ENCODE measurements around the gene SMIM43.

SMIM43 gene

DNA sequence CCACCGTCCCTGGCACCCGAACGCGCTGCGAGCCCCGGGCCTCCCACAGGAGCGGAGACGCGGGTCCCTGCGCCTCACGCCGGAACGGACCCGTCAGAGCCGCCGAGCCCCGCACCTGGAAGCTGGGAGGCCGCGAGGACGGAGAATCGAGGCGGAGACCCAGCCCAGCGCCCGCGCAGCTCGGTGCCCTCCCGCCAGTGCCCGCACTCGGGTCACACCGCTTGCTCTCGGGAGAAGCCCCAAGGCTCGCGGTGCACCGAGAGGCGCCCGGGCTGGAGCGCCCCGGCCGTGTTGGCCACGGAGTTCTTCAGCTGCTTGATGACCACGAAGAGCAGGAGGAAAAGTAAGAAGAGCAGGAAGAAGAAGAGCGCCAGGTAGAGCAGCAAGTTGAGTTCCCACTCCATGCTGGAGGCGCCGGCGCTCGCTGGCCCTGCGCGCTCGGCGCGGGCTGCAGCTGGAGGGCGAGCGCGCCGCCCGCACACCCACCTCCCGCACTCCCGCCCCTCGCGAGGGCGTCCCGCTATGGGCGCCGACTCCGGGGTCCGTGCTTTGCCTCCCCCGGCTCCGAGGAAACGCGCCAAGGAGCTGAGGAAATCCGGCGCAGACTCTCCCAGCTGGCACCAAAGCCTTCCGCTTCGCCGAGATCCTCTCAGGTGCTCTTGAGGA is at the start of gene SMIM43:
TSS of gene SMIM43 (minus strand) at position 463 of the 666 bp plus-strand sequence. CDS start at position 404, 59 bp downstream.
- DNase-seq (ENCODE audit: low read depth, low spot score), result peak; percentile 61

DNA sequence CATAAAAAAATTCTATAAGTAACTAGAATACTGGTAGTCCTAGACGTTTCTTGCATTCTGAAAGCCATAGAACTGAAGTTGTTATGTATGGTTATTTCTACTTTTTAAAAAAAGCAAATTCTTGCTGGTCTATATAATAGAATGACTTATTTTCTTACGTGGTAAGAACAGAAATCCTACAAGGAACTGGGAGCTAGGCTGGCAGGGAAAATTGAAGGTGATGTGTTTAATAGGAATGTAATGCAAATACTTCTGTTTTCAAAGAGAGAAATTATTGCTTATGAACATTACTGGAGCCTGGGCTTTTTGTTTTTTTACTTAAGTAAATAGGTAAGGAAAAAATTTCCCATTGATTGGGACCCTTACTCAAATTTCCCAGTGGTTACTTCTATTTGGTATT is 49.8 kb upstream of the SMIM43 start:
- no peak for DNase-seq (ENCODE audit: low read depth, low spot score)

DNA sequence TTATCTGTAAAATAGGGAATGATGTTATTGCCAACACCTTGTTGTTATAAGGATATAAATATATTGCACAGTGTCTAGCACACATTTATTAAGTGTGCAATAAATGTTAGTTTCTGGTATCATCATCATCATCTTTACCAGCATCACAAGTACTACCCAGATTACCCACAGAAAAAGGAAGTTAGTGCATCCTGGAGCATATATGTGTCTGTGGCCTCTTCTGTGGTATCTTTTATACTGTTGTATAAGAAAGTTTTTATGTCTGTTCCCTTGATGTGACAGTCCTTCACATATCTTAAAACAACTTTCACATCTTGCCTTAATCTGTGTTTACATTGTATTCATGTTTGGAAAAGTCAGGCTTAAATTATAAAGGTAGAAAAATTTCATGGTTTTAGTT is 46.2 kb upstream of the SMIM43 start:
- DNase-seq (ENCODE audit: low read depth, low spot score), result no peak

DNA sequence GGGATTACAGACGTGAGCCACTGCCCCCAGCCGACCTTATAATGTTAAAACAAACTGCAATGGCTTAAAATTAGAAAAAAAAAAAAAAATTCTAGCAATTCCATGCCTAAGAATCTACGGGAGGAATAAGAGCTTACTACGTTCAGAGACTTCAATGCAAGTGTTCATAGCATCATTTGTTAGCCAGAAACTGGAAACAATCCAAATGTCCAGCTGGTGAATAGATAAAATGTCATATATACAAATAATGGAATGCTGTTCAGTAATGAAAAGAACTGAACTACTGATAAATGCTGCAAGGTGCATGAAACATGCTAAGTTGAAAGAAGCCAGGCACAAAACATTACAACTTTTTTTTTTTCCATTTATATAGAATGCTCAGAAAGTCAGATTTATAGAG is 41.4 kb upstream of the SMIM43 start:
- DNase-seq (ENCODE audit: low read depth, low spot score), result no peak

DNA sequence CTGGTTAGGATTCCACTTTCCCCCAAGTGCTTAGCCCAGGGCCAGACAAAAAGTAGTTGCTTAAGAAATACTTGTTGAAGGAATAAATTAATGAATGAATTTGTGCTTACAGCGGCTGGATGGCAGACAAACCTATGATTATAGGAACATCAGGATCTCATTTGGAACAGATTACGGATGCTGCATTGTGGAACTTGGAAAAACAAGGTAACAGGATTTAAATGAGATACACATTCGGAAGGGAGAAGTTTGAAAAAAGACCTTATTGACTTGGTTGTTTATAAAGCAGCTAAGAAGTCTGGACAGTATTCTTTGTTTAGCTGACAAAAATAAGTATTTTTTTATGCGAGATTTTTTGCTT is 36.7 kb upstream of the SMIM43 start:
- DNase-seq (ENCODE audit: low read depth, low spot score), result no peak

DNA sequence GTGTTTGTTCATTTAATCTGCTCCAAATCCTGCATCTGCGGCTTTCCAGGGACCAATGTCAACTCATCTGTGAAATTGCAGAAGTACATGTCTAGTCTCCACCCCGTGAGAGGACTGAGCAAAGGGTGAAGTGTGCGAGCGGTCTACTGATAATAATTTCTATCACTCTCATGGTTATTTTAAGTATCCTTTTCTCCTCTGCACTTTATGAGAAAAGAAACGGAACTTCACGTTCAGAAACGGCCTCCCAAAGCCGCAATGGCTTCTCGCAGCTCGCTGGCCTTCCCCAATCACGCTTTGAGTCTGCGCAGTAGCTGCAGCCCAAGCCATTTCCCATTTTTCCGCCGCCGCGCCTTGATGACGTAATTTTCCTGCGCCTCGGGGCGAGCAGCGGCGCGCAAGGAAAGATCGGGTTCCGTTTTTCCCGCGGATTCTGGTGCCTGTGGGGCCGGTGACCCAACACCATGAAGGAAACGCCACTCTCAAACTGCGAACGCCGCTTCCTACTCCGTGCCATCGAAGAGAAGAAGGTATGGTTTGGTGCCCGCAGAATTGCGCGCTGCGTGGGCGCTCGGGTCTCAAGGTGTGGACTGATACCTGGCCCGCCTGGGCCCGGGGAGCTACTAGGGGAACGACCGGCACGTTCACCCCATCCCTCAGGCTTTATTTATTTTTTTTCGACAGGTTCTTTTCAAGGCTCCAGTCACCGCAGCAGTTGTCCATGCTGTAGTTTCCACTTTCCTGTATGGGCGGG is 36.2 kb upstream of the SMIM43 start, which contains the start of gene EXOSC9:
TSS of gene EXOSC9 (plus strand) at position 363 of the 754 bp plus-strand sequence. CDS start at position 465, 102 bp downstream.
- peak; percentile 98 for DNase-seq (ENCODE audit: low read depth, low spot score)

DNA sequence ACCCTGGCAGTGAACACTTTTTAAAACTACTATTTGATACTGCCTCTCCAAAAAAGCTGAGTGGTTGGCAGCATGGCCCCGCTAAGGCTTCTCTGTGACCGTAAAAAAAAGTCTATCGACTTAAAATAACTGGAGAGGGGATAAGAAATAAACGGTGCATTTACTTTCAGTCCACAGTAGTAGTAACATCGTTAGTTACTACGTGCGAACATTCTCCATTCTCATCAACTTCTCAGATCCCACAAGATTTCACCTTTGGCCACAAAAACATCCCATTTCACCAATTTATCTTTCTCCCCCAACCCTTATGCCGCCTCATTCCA is 35.6 kb upstream of the SMIM43 start:
- DNase-seq (ENCODE audit: low read depth, low spot score), result no peak

DNA sequence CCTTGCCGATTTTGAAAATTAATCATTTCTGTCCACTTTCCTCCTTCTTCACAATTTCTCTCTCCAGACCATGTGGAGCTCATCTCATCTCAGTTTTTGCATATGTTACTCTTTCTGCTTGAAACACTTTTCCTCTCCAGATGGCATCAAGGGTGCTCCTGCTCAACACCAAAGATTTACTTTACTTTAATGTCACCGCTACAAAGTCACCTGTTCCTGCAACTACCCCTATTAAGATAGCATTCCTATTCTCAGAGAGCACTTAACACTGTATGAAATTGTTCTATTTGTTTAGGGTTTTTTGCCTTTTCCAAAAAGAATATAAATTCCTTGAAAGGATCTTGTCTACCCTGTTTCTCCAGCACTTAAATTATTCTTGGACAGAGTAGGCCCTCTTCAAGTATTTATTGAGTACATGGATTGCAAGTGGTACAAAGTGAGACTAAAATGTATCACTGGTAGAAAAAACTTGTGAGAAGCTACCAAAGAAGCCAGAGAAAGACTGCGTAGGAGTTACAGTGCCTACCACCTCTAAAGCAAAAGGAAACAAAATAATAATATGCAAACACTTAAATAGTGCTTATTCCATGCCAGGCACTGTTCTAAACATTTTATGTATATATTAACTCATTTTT is 35.0 kb upstream of the SMIM43 start:
- no peak for DNase-seq (ENCODE audit: low read depth, low spot score)

DNA sequence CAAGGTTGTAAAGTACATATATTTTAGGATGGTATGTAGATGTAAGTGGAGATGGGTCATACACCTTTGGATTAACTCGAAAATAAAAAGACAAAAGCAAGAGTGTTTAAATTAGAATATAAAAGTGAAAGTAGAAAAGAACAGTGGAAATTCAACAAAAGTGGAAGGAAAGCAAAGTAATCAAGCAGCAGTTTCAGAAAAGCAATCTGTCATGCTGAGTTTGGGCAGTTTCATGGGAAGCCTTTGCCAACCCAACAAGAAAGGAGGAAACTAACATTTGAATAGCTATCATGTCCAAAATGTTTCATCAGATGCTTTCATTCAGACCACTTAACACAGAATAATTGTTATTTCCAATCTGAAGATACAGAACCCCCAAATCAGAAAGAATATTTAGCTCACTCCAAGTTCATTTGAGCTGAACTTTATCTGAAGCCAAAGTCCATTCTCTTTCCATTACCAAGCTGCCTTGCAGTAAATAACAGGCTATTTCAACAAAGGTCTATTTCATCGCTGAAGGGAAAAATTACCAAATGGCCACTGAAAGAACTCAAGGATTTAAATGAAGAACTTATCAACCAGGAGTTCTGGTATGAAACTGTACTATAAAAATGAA is 34.4 kb upstream of the SMIM43 start:
- no peak for DNase-seq (ENCODE audit: low read depth, low spot score)

DNA sequence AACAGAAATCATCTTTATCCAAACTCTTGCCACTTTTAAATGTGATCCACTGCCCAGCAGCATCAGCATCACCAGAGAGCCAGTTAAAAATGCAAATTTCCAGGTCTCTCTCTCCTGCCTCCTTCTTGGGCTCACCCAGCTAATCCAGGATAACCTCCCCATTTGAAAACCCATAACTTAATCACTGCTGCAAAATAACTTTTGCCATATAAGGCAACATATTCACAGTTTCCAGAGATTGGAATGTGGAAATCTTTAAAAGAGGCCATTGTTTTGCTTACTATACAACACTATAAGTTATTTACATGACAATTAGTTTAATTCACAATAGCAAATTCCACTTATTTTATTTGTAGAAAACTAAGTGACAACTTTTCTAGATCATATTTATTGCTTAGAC is 31.3 kb upstream of the SMIM43 start:
- DNase-seq (ENCODE audit: low read depth, low spot score), result peak; percentile 26

DNA sequence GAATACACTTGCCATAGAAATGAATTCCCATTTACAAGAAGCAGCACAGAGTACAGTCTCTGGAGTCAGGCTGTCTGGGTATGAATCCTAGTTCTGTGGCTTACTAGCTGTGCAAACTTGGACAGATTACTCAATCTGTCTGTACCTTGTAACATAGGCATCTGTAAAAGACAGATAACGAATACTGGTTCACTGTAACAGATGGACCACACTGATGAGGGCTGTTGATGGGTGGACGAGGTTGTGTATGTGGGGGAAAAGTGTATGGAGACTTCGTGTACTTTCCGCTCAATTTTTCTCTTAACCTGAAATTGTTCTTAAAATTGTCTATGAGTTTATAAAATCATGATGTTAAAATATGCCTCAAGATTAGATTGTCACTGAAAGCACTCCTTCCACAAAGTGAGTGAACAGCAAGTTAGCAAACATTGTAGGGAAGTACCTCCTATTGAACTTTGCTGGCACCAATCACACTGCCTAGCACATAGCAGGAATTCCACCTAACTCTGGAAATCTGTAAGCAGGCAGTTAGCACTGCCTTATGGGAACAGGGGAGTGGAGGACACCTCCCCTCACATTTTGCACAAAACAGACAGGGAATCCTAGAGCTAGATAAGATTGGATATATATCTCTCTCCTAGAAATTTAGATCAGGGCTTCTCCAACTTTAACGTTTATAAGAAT is 29.7 kb upstream of the SMIM43 start:
- DNase-seq (ENCODE audit: low read depth, low spot score), result peak; percentile 44

DNA sequence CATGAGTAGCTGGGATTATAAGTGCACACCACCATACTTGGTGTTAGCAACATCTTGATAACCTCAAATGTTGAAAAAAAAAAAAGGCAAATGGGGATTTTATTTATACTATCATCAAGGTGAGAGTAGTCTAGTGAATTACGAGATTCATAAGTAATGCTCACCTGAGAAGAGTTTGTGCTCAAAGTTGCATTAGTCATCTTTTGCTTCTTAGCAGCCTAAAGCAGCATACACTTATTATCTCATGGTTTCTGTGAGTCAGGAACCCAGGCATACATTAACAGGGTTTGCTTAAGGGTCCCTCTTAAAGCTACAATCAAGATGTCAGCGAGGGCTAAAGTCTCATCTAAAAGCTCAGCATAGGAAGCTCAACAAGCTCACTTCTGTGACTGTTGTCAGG is 28.0 kb upstream of the SMIM43 start:
- DNase-seq (ENCODE audit: low read depth, low spot score), result no peak

DNA sequence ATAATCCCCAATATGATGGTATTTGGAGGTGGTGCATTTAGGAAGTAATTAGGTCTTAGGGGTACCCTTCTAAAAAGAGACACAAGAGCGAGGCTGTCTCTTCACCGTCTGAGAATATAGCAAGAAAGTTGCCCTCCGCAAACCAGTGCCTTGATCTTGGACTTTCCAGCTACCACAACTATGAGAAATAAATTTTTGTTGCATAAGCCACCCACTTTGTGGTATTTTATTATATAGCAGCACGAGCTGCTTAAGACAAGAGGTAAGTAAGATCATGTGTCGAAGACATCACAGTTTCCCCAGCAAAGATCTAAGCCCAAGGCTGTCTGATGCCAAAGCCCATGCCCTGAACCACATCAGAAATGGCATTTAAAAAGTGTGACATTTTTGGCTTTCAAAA is 26.5 kb upstream of the SMIM43 start:
- peak; percentile 69 for DNase-seq (ENCODE audit: low read depth, low spot score)

DNA sequence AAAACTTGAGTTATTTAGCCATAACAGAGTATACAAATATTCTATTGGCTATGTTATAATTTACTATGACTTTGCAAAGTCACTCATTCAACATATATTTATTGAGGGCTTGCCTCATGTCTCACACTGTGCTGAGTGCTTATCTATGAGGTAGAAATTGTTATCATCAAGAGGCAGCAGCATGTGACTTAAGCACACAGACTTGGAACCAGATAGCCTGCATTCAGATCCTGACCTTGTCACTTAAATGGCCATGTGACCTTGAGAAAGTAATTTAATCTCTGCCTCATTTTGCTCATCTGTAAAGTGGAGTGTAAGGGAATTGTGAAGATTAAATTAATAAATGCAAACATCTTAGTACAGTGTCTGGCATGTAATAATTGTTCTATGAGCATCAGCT is 26.0 kb upstream of the SMIM43 start:
- no peak for DNase-seq (ENCODE audit: low read depth, low spot score)

DNA sequence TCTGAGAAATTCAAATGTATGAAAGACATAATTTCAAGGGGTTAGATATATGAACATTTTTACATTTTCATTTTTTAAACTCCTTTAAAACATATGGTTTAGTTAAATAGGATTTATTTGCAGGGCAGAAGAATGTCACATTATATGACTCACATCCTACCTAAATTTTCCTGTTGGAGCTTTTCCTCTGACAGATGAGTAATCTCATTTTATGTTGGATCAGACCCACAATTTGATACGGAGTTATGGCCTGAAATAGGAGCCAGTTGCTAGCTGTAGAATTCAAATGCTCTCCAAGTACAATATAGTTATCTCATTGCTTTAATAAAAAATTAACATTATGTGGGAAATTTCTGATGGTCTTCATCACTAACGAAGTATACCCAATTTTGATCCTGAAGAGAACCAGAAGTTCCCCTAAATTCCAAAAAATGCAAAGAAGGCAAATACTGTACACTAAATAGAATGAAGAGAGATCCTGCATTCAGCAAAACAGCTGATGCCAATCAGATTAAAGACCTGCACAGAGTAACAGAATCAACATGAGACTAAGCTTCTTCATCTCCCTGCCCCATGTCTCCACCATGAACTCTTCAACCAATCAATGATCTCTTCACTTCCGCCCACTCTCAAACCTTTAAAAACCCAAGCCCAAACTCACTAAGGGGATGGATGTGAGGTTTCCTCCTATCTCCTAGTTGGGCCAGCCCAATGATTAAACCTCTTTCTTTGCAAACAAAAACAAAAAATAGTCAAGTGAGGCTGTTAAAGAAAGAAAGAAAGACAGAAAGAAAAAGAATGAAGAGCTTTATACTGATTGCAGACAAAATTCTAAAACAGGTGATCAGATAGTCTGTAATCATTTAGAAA is 25.2 kb upstream of the SMIM43 start:
- DNase-seq (ENCODE audit: low read depth, low spot score), result peak; percentile 52

DNA sequence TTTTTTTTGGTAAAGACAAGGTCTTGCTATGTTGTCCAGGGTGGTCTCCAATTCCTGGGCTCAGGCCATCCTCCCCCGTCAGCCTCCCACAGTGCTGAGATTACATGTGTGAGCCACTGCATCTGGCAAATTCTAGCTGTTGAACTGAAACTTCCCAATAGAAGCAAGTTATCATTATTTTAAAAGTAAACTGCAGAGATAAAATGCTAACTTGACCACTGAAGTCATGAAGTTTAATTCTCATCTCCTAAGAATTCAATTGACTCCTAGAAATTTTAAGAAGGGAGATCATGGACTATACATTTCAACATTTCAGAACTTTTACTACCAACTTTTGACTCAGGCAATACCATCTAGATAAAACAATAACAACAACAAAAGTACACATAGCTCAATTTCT is 24.5 kb upstream of the SMIM43 start:
- no peak for DNase-seq (ENCODE audit: low read depth, low spot score)

DNA sequence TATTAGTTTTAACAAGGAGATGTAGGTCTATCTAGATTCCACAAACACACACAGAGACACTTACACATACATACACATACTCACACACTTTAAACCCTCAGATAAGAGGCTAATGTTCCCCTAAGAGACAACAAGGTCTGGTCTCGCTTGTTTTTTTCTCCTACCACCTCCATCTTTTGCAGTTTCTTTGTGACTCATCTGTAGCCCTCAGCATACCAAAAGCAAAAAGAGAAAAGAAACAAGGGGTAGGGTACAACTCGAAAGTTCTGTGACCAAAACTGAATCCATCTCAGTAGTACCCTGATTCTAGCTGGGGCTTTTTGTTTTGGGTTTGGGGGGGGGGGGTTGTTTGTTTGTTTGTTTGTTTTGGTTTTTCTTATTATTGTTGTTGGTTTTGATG is 23.9 kb upstream of the SMIM43 start:
- no peak for DNase-seq (ENCODE audit: low read depth, low spot score)

DNA sequence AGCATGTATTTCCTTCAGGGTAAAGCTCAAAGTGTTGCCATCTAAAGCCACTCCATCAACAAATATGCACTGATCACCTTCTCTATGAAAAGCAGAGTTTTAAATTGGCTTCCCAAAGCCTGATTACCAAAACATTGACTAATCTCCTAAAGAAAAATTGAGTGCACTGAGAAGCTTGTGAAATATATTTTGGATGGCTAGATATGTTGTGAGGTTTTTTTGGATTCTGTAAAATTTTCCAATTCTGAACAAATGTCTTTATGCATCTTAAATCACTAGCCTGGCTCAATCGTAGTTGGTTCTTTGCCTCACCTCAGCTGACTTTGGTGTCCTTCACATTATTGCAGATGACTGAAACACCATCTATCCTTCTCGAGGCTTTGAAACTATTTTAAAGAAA is 21.3 kb upstream of the SMIM43 start:
- DNase-seq (ENCODE audit: low read depth, low spot score), result no peak

DNA sequence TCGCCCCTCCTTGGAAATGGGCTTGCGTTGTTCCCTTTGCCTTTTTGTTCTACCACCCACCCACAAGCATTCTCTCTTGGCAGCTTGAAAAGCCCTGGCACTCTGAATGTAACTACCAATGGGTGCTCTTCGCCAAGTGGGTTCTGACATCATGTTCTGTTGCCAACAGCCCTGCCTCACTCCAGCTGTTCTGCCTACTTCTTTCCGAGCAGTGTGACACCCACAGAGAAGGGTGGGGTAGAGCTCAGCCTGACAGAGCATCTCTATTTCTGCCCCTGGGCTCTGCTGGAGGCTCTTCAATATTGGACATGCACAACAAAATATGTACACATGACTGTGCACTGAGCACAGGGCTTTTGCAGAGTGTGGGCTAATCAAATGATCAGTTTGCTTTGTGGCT is 20.5 kb upstream of the SMIM43 start:
- peak; percentile 72 for DNase-seq (ENCODE audit: low read depth, low spot score)

DNA sequence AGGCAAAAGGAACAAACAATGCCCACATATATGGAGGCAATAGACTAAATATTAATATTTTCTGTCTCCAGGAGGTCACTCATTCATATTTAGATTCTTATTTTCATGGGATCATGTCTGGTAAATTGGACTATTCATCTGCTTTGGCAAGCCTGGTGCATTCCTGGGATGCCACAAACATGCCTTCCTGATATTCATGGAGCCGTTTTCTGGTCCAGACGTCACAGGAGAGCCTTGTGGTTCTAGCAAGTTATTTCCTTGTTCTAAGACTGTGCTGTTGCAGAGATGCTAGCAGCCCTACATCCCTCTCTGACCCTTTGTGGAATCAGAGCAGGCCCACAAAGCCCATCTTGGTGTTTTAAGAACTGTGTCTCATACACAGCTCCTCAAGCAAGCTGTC is 20.0 kb upstream of the SMIM43 start:
- peak; percentile 95 for DNase-seq (ENCODE audit: low read depth, low spot score)

DNA sequence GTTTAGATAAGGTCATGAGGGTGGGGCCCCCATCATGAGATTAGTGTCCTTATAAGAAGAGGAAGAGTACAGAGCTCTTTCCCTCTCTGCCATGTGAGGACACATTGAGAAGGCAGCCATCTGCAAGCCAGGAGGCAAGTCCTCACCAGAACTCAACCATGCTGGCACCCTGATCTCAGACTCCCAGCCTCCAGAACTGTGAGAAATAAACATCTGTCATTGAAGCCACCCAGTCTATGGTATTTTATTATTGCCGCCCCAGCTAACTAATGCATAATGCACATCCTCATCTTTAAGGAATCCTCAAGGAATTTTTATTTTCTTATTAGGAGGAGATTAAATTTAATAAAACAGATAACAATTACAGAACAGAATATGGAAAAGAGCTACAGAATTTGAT is 19.4 kb upstream of the SMIM43 start:
- DNase-seq (ENCODE audit: low read depth, low spot score), result no peak
